NCI-H345 (cell line): ENCODE data around the gene PLCH1.
A peak's percentile ranks its signal among the peaks of the same experiment; 100 is the strongest.

Experiments used
- DNase-seq: peaks from one replicate; lab custom pipeline; 2025; lab: John Stamatoyannopoulos, UW

The PLCH1 gene

GRCh38 chr3:155377847-155378246, 367.0 kb downstream of the PLCH1 start:
- DNase-seq, result no peak

- DNase-seq, result no peak
These were observed 367.8 kb downstream of the PLCH1 start for GRCh38 chr3:155377071-155377470.

- DNase-seq, result no peak
These were observed 372.6 kb downstream of the PLCH1 start for GRCh38 chr3:155372281-155372680.

- DNase-seq, result no peak
These were observed 373.9 kb downstream of the PLCH1 start for GRCh38 chr3:155370764-155371503.

- DNase-seq, result no peak
These were observed 374.7 kb downstream of the PLCH1 start for GRCh38 chr3:155370198-155370597.

GRCh38 chr3:155369735-155370134, 375.1 kb downstream of the PLCH1 start:
- DNase-seq, result no peak

- no peak for DNase-seq
These were observed 375.6 kb downstream of the PLCH1 start for GRCh38 chr3:155369244-155369643.

GRCh38 chr3:155368786-155369185, 376.1 kb downstream of the PLCH1 start:
- DNase-seq, result no peak

GRCh38 chr3:155367506-155367905, 377.4 kb downstream of the PLCH1 start:
- no peak for DNase-seq

GRCh38 chr3:155365178-155365783, 379.6 kb downstream of the PLCH1 start:
- DNase-seq, result no peak

- DNase-seq, result no peak
These were observed 380.4 kb downstream of the PLCH1 start for GRCh38 chr3:155364492-155364891.

GRCh38 chr3:155363690-155364070, 381.2 kb downstream of the PLCH1 start:
- no peak for DNase-seq

- no peak for DNase-seq
These were observed 381.8 kb downstream of the PLCH1 start for GRCh38 chr3:155362808-155363689.

GRCh38 chr3:155360281-155360680, 384.6 kb downstream of the PLCH1 start:
- no peak for DNase-seq

- no peak for DNase-seq
These were observed 388.1 kb downstream of the PLCH1 start for GRCh38 chr3:155356594-155357370.

GRCh38 chr3:155354658-155355057, 390.2 kb downstream of the PLCH1 start:
- no peak for DNase-seq

GRCh38 chr3:155352900-155353490, 391.9 kb downstream of the PLCH1 start:
- DNase-seq, result peak; percentile 31

GRCh38 chr3:155350571-155350970, 394.3 kb downstream of the PLCH1 start:
- DNase-seq, result no peak

- DNase-seq, result no peak
These were observed 397.0 kb downstream of the PLCH1 start for GRCh38 chr3:155347901-155348300.

- DNase-seq, result no peak
These were observed 402.5 kb downstream of the PLCH1 start for GRCh38 chr3:155342344-155342743.

- no peak for DNase-seq
These were observed 405.8 kb downstream of the PLCH1 start for GRCh38 chr3:155339052-155339451.
